Parathyroid adenoma (tissue), 2 donors: Measurements from ENCODE around the gene TSPAN12.

Experiments
- H2AFZ ChIP-seq: fragments of 300-600 bp; sonication (generic); one replicate; pipeline ENCODE4 v1.7.0; 2017; ENCODE audit warnings: antibody characterized with exemption, mild to moderate bottlenecking
- H3K27ac ChIP-seq: fragments of 300-600 bp; sonication (generic); one replicate; pipeline ENCODE4 v1.7.0; 2017
- H3K27me3 ChIP-seq: fragments of 300-600 bp; sonication (generic); one replicate; pipeline ENCODE4 v1.7.0; 2017; ENCODE audit warnings: low read length; ENCODE audit not compliant: control insufficient read depth, insufficient read depth
- H3K36me3 ChIP-seq: fragments of 300-600 bp; sonication (generic); one replicate; pipeline ENCODE4 v1.7.0; 2017; ENCODE audit warnings: low read length; ENCODE audit not compliant: control insufficient read depth, insufficient read depth
- H3K4me1 ChIP-seq: fragments of 300-600 bp; sonication (generic); one replicate; pipeline ENCODE4 v1.7.0; 2017; ENCODE audit warnings: control low read depth
- H3K4me2 ChIP-seq: fragments of 300-600 bp; sonication (generic); one replicate; pipeline ENCODE4 v1.7.0; 2017; ENCODE audit warnings: low read length
- H3K4me3 ChIP-seq: fragments of 300-600 bp; sonication (generic); one replicate; pipeline ENCODE4 v1.7.0; 2017; ENCODE audit warnings: low read depth, low read length
- H3K79me2 ChIP-seq: fragments of 300-600 bp; sonication (generic); one replicate; pipeline ENCODE4 v1.7.0; 2017; ENCODE audit warnings: control low read depth
- H3K9ac ChIP-seq: fragments of 300-600 bp; sonication (generic); one replicate; pipeline ENCODE4 v1.7.0; 2017; ENCODE audit warnings: mild to moderate bottlenecking
- H3K9me3 ChIP-seq: fragments of 300-600 bp; sonication (generic); one replicate; pipeline ENCODE4 v1.7.0; 2017; ENCODE audit warnings: low read length; ENCODE audit not compliant: control insufficient read depth
- TF ChIP-seq, protein P1 (sequence below): fragments of 300-600 bp; sonication (generic); IDR thresholded peaks from one replicate; pipeline ENCODE4 v1.7.0; 2017; ENCODE audit warnings: antibody characterized with exemption, mild to moderate bottlenecking
- donor health status: primary hyperparathyroidism.

TSPAN12 gene

GRCh38 chr7:120743128-120743527 lies 114.8 kb downstream of the TSPAN12 start:
- no peak overlapping the region for H3K4me2 ChIP-seq
- no peak overlapping the region for H3K9ac ChIP-seq
- H3K4me1 ChIP-seq, result no peaks in the 10 kb centered on the region
- no peak overlapping the region for H3K27ac ChIP-seq
- H3K9me3 ChIP-seq, result no peaks in the 10 kb centered on the region
- no peaks in the 10 kb centered on the region for H3K79me2 ChIP-seq
- H3K27me3 ChIP-seq, result no peaks in the 10 kb centered on the region
- H3K4me3 ChIP-seq, result no peak overlapping the region
- H2AFZ ChIP-seq, result no peak overlapping the region
- TF ChIP-seq, protein P1, sequence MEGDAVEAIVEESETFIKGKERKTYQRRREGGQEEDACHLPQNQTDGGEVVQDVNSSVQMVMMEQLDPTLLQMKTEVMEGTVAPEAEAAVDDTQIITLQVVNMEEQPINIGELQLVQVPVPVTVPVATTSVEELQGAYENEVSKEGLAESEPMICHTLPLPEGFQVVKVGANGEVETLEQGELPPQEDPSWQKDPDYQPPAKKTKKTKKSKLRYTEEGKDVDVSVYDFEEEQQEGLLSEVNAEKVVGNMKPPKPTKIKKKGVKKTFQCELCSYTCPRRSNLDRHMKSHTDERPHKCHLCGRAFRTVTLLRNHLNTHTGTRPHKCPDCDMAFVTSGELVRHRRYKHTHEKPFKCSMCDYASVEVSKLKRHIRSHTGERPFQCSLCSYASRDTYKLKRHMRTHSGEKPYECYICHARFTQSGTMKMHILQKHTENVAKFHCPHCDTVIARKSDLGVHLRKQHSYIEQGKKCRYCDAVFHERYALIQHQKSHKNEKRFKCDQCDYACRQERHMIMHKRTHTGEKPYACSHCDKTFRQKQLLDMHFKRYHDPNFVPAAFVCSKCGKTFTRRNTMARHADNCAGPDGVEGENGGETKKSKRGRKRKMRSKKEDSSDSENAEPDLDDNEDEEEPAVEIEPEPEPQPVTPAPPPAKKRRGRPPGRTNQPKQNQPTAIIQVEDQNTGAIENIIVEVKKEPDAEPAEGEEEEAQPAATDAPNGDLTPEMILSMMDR, result no peak
- no peaks in the 10 kb centered on the region for H3K36me3 ChIP-seq

- H3K4me3 ChIP-seq, result no peak overlapping the region
- H3K79me2 ChIP-seq, result no peaks in the 10 kb centered on the region
- H3K36me3 ChIP-seq, result no peaks in the 10 kb centered on the region
- no peak overlapping the region for H3K27ac ChIP-seq
- no peak overlapping the region for H2AFZ ChIP-seq
- no peaks in the 10 kb centered on the region for H3K4me1 ChIP-seq
- TF ChIP-seq, protein P1, result no peak
- no peaks in the 10 kb centered on the region for H3K27me3 ChIP-seq
- no peak overlapping the region for H3K9ac ChIP-seq
- H3K4me2 ChIP-seq, result no peak overlapping the region
- no peaks in the 10 kb centered on the region for H3K9me3 ChIP-seq
Measured at GRCh38 chr7:120742372-120742771, 115.6 kb downstream of the TSPAN12 start.

GRCh38 chr7:120741371-120742042 lies 116.4 kb downstream of the TSPAN12 start:
- Histone ChIP-seq H3K9ac (no peak overlapping the region), H3K27me3 (no peaks in the 10 kb centered on the region), H3K4me2 (no peak overlapping the region), H2AFZ (no peak overlapping the region), H3K4me3 (no peak overlapping the region), H3K36me3 (no peaks in the 10 kb centered on the region), H3K27ac (no peak overlapping the region), H3K79me2 (no peaks in the 10 kb centered on the region), H3K4me1 (no peaks in the 10 kb centered on the region), H3K9me3 (no peaks in the 10 kb centered on the region)
- TF ChIP-seq, protein P1, result no peak

DNA sequence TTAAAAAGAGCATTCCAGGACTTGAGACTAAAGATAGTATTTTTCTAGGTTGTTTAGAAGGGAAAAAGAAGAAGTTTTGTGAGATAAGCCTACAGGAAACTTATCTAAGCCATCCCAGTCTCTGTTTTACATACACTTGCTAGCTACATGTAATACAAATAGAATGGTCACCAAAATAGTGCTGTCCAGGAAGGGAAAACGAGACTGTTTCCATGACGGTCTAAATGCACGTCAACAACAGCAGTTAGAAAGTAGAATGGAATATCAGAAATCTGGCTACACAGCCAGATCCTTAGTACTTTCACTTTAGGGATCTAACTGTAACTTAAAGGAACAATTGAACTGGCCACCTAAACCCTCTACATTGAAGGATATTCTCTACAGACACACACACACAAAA lies 117.6 kb downstream of the TSPAN12 start:
- H2AFZ ChIP-seq, result no peak overlapping the region
- no peak overlapping the region for H3K9ac ChIP-seq
- no peaks in the 10 kb centered on the region for H3K36me3 ChIP-seq
- no peaks in the 10 kb centered on the region for H3K9me3 ChIP-seq
- no peaks in the 10 kb centered on the region for H3K4me1 ChIP-seq
- H3K27me3 ChIP-seq, result no peaks in the 10 kb centered on the region
- no peak overlapping the region for H3K4me2 ChIP-seq
- TF ChIP-seq, protein P1, result no peak
- no peak overlapping the region for H3K27ac ChIP-seq
- H3K79me2 ChIP-seq, result no peaks in the 10 kb centered on the region
- peak overlapping the region; percentile 28 for H3K4me3 ChIP-seq

DNA sequence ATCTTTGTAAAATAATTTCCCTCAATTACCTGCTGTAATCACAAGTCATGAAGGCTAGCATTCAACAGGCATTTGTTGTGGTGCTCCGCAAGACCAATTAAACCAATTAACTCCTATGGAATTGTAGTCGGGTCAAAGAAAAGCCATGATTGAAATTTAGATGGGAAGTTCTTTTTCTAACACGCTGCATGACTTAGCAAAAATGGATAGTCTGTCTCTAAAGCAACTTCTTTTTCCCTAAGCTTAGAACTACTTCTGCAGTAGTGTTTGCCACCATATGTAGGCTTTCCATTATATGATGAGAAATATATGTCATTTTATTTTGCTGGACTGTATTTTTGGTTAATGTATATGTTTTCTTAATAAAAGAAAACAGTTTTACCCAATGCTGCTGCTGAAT lies 119.1 kb downstream of the TSPAN12 start:
- no peak overlapping the region for H3K4me3 ChIP-seq
- TF ChIP-seq, protein P1, result no peak
- no peaks in the 10 kb centered on the region for H3K27me3 ChIP-seq
- H3K36me3 ChIP-seq, result no peaks in the 10 kb centered on the region
- no peak overlapping the region for H2AFZ ChIP-seq
- no peak overlapping the region for H3K4me2 ChIP-seq
- H3K79me2 ChIP-seq, result no peaks in the 10 kb centered on the region
- no peaks in the 10 kb centered on the region for H3K9me3 ChIP-seq
- no peak overlapping the region for H3K27ac ChIP-seq
- H3K9ac ChIP-seq, result no peak overlapping the region
- H3K4me1 ChIP-seq, result no peaks in the 10 kb centered on the region
